Naive thymus-derived CD4-positive, alpha-beta T cell (primary cell): ENCODE results near the gene SPEG. TPM values are rescaled to one million over a fixed set of nuclear protein-coding genes. Genes with fewer than 3 reads are reported as not detected.
A peak's percentile ranks its signal among the peaks of the same experiment; 100 is the strongest.

Experiments
- ATAC-seq: fragments of 150-1000 bp; cut with Tn5 transposase; 2 replicates; pipeline ENCODE4 v1.10.0; 2021; ENCODE audit warnings: mild to moderate bottlenecking, moderate library complexity
- CTCF ChIA-PET: fragments of 350-600 bp; sonication (Branson Sonifier 250); formaldehyde crosslinking; loops from one replicate; lab custom pipeline; 2021; ENCODE audit warnings: antibody characterized with exemption; lab: Charles Lee
- POLR2A ChIA-PET: fragments of 350-600 bp; sonication (Branson Sonifier 250); formaldehyde crosslinking; loops from one replicate; lab custom pipeline; 2021; ENCODE audit warnings: antibody characterized with exemption, inconsistent platforms; lab: Charles Lee
- DNase-seq, 9 donors: peaks; one replicate each; pipeline versions ENCODE4 v3.0.0 to v3.0.0-alpha.2; 2020 to 2022; ENCODE audit warnings: mixed read lengths in 1 of 9
- H3K27ac ChIP-seq: one replicate; pipeline ENCODE4 v1.7.0; 2013; ENCODE audit warnings: mild to moderate bottlenecking, low read depth, low read length, moderate library complexity
- H3K27me3 ChIP-seq, 2 donors: one replicate each; pipeline ENCODE4 v1.7.0; 2013; ENCODE audit warnings: low read length in 2 of 2, mild to moderate bottlenecking in 2 of 2, moderate library complexity in 2 of 2; ENCODE audit not compliant: control insufficient read depth in 2 of 2, insufficient read depth in 2 of 2
- H3K36me3 ChIP-seq, 3 experiments: 1 replicate in 2 of 3; 2 replicates in 1 of 3; pipeline ENCODE4 v1.7.0; 2013; ENCODE audit warnings: low read length in 3 of 3, mild to moderate bottlenecking in 3 of 3, moderate library complexity in 1 of 3; ENCODE audit not compliant: insufficient read depth in 3 of 3, control insufficient read depth in 2 of 3
- H3K4me1 ChIP-seq, 2 donors: one replicate each; pipeline ENCODE4 v1.7.0; 2013; ENCODE audit warnings: low read length in 2 of 2, mild to moderate bottlenecking in 2 of 2, moderate library complexity in 1 of 2; ENCODE audit not compliant: control insufficient read depth in 2 of 2, insufficient read depth in 2 of 2
- H3K4me3 ChIP-seq: 2 replicates; pipeline ENCODE4 v1.7.0; 2013; ENCODE audit warnings: mild to moderate bottlenecking, low read length
- H3K9me3 ChIP-seq, 3 experiments: 1 replicate in 2 of 3; 2 replicates in 1 of 3; pipeline ENCODE4 v1.7.0; 2013; ENCODE audit warnings: low read length in 3 of 3; ENCODE audit not compliant: control insufficient read depth in 2 of 3
- H3K27ac Mint-ChIP-seq, 9 donors: one replicate each; pipeline ENCODE4 v1.8.0; 2020 to 2022; ENCODE audit warnings: mixed read lengths in 9 of 9, mild to moderate bottlenecking in 8 of 9, moderate library complexity in 5 of 9, inconsistent platforms in 2 of 9
- H3K27me3 Mint-ChIP-seq, 5 donors: one replicate each; pipeline ENCODE4 v1.8.0; 2021 to 2022; ENCODE audit warnings: mixed read lengths in 5 of 5, mild to moderate bottlenecking in 1 of 5
- H3K36me3 Mint-ChIP-seq, 5 donors: one replicate each; pipeline ENCODE4 v1.8.0; 2020 to 2022; ENCODE audit warnings: mixed read lengths in 5 of 5, mild to moderate bottlenecking in 3 of 5, inconsistent platforms in 1 of 5
- H3K4me1 Mint-ChIP-seq, 7 donors: one replicate each; pipeline ENCODE4 v1.8.0; 2020 to 2022; ENCODE audit warnings: mixed read lengths in 7 of 7, mild to moderate bottlenecking in 3 of 7, inconsistent platforms in 1 of 7
- H3K4me3 Mint-ChIP-seq, 10 donors: one replicate each; pipeline ENCODE4 v1.8.0; 2020 to 2022; ENCODE audit warnings: mild to moderate bottlenecking in 10 of 10, mixed read lengths in 10 of 10, moderate library complexity in 6 of 10, inconsistent platforms in 2 of 10
- H3K9me3 Mint-ChIP-seq, 11 donors: one replicate each; pipeline ENCODE4 v1.8.0; 2020 to 2022; ENCODE audit warnings: mixed read lengths in 11 of 11, mild to moderate bottlenecking in 4 of 11, inconsistent platforms in 1 of 11, moderate library complexity in 1 of 11
- intact Hi-C, 2 donors: fragments of 100-400 bp; cut with micrococcal nuclease; formaldehyde crosslinking; loops; one replicate each; pipeline ENCODE4 v1.15.1; 2023
- polyA plus RNA-seq, 2 donors: library from polyadenylated mRNA; unstranded; fragments of 300-500 nt; fragmentation: Illumina TruSeq; gene quantifications; one replicate each; pipeline ENCODE4 v1.2.3, GENCODE V29; 2021
- total RNA-seq, 6 experiments: library from RNA in 5 of 6; stranded (reverse) in 5 of 6; gene quantifications; 1 replicate in 5 of 6; 2 replicates in 1 of 6; pipeline ENCODE4 v1.2.3 and lab custom pipeline; 2021 to 2026

The SPEG gene
- total and polyA plus RNA-seq, 7 experiments from 2014 or later, result 0.26 to 23.2 (median 11.8) TPM

GRCh38 chr2:219396863-219397457 is 37.7 kb upstream of the SPEG start:
- H3K27ac ChIP-seq, result peak overlapping the region; percentile 49
- ChIA-PET POLR2A (interaction anchor here (3.3 kb wide), 1 partner anchor 9 kb away, joined by 14 read pairs; the partner anchor contains the start of gene DNPEP), CTCF (interaction anchor here (1.1 to 1.2 kb wide), 2 partner anchors 133 to 144 kb away, joined by 3 read pairs; no protein-coding TSS in a partner anchor)
- intact Hi-C loops, result loop anchor here in 1 of 2 donors (1.0 kb wide), 1 partner anchor 9 kb away; no protein-coding TSS in a partner anchor
- H3K4me3 ChIP-seq, result no peak overlapping the region
- ATAC-seq (peak; percentile 69), DNase-seq (peak in 5 of 9 donors; percentile 27 to 50 (median 47))
- H3K27ac Mint-ChIP-seq, result peak overlapping the region in 8 of 9 donors; percentile 74 to 93 (median 81)
- peaks cover 4 to 22% (median 11%) of the 10 kb centered on the region in 7 donors for H3K4me1 Mint-ChIP-seq
- H3K4me1 ChIP-seq, result peaks cover 3 to 12% of the 10 kb centered on the region in 2 donors
- peaks cover 0 to 6% (median 2%) of the 10 kb centered on the region in 5 donors for H3K36me3 Mint-ChIP-seq
- no peaks in the 10 kb centered on the region for H3K9me3 ChIP-seq
- H3K36me3 ChIP-seq, result no peaks in the 10 kb centered on the region
- peaks cover 0 to 20% (median 0%) of the 10 kb centered on the region in 5 donors for H3K27me3 Mint-ChIP-seq
- peak overlapping the region in 9 of 10 donors; percentile 4 to 76 (median 48) for H3K4me3 Mint-ChIP-seq
- no peaks in the 10 kb centered on the region for H3K9me3 Mint-ChIP-seq
- no peaks in the 10 kb centered on the region for H3K27me3 ChIP-seq

- intact Hi-C loops, result no loop called here
- ChIA-PET CTCF (no interaction called here), POLR2A (interaction anchor here (3.3 kb wide), 1 partner anchor 10 kb away, joined by 14 read pairs; the partner anchor contains the start of gene DNPEP)
- ATAC-seq, result no peak
- H3K27ac ChIP-seq, result no peak overlapping the region
- H3K4me1 ChIP-seq, result peaks cover 3 to 16% of the 10 kb centered on the region in 2 donors
- Mint-ChIP-seq H3K4me1 (peaks cover 4 to 29% (median 15%) of the 10 kb centered on the region in 7 donors), H3K27ac (no peak overlapping the region), H3K36me3 (peaks cover 0 to 4% (median 0%) of the 10 kb centered on the region in 5 donors), H3K4me3 (no peak overlapping the region), H3K9me3 (no peaks in the 10 kb centered on the region), H3K27me3 (peaks cover 0 to 20% (median 2%) of the 10 kb centered on the region in 5 donors)
- H3K9me3 ChIP-seq, result no peaks in the 10 kb centered on the region
- no peak for DNase-seq
- H3K27me3 ChIP-seq, result no peaks in the 10 kb centered on the region
- H3K4me3 ChIP-seq, result no peak overlapping the region
- H3K36me3 ChIP-seq, result no peaks in the 10 kb centered on the region
Measured at GRCh38 chr2:219398721-219399363, 35.8 kb upstream of the SPEG start.

- ChIA-PET CTCF (interaction anchor here (6.2 kb wide), 1 partner anchor 130 kb away, joined by 67 read pairs; no protein-coding TSS in a partner anchor), POLR2A (no interaction called here)
- H3K4me1 ChIP-seq, result peaks cover 3 to 16% of the 10 kb centered on the region in 2 donors
- DNase-seq, result no peak
- H3K9me3 Mint-ChIP-seq, result no peaks in the 10 kb centered on the region
- H3K27ac ChIP-seq, result no peak overlapping the region
- no peaks in the 10 kb centered on the region for H3K36me3 ChIP-seq
- intact Hi-C loops, result loop anchor here in 1 of 2 donors (5.0 kb wide), 1 partner anchor 42 kb away; no protein-coding TSS in a partner anchor
- H3K4me3 ChIP-seq, result no peak overlapping the region
- H3K9me3 ChIP-seq, result no peaks in the 10 kb centered on the region
- H3K27ac Mint-ChIP-seq, result peak overlapping the region in 2 of 9 donors; percentile 22 to 59
- peaks cover 4 to 29% (median 15%) of the 10 kb centered on the region in 7 donors for H3K4me1 Mint-ChIP-seq
- no peak overlapping the region for H3K4me3 Mint-ChIP-seq
- no peak for ATAC-seq
- peaks cover 0 to 16% (median 7%) of the 10 kb centered on the region in 5 donors for H3K27me3 Mint-ChIP-seq
- no peaks in the 10 kb centered on the region for H3K27me3 ChIP-seq
- no peaks in the 10 kb centered on the region for H3K36me3 Mint-ChIP-seq
Measured at GRCh38 chr2:219399716-219400478, 34.7 kb upstream of the SPEG start.

GRCh38 chr2:219400562-219400961 is 34.1 kb upstream of the SPEG start:
- DNase-seq (no peak), ATAC-seq (no peak)
- H3K4me3 Mint-ChIP-seq, result no peak overlapping the region
- POLR2A ChIA-PET, result no interaction called here
- no peaks in the 10 kb centered on the region for H3K9me3 Mint-ChIP-seq
- Histone ChIP-seq H3K4me1 (peaks cover 3 to 16% of the 10 kb centered on the region in 2 donors), H3K4me3 (no peak overlapping the region), H3K36me3 (no peaks in the 10 kb centered on the region), H3K27me3 (no peaks in the 10 kb centered on the region), H3K27ac (no peak overlapping the region), H3K9me3 (no peaks in the 10 kb centered on the region)
- peak overlapping the region in 1 of 9 donors; percentile 59 for H3K27ac Mint-ChIP-seq
- H3K4me1 Mint-ChIP-seq, result peaks cover 4 to 29% (median 15%) of the 10 kb centered on the region in 7 donors
- peaks cover 0 to 16% (median 7%) of the 10 kb centered on the region in 5 donors for H3K27me3 Mint-ChIP-seq
- no peaks in the 10 kb centered on the region for H3K36me3 Mint-ChIP-seq
- intact Hi-C loops, result loop anchor here in 1 of 2 donors (5.0 kb wide), 1 partner anchor 42 kb away; no protein-coding TSS in a partner anchor
- CTCF ChIA-PET, result interaction anchor here (6.2 kb wide), 1 partner anchor 129 kb away, joined by 67 read pairs; no protein-coding TSS in a partner anchor

GRCh38 chr2:219401606-219402005 is 33.0 kb upstream of the SPEG start:
- H3K4me3 ChIP-seq, result no peak overlapping the region
- Mint-ChIP-seq H3K4me3 (no peak overlapping the region), H3K36me3 (no peaks in the 10 kb centered on the region), H3K27me3 (peaks cover 0 to 13% (median 7%) of the 10 kb centered on the region in 5 donors), H3K9me3 (no peaks in the 10 kb centered on the region), H3K27ac (no peak overlapping the region), H3K4me1 (peaks cover 4 to 22% (median 15%) of the 10 kb centered on the region in 7 donors)
- peaks cover 3 to 13% of the 10 kb centered on the region in 2 donors for H3K4me1 ChIP-seq
- H3K36me3 ChIP-seq, result no peaks in the 10 kb centered on the region
- H3K27me3 ChIP-seq, result no peaks in the 10 kb centered on the region
- ATAC-seq, result no peak
- ChIA-PET CTCF (interaction anchor here (2.7 to 6.2 kb wide), 3 partner anchors 13 to 139 kb away, joined by 11 to 67 read pairs (median 12); no protein-coding TSS in a partner anchor), POLR2A (interaction anchor here (2.0 kb wide), 1 partner anchor 128 kb away, joined by 5 read pairs; no protein-coding TSS in a partner anchor)
- no peaks in the 10 kb centered on the region for H3K9me3 ChIP-seq
- DNase-seq, result no peak
- H3K27ac ChIP-seq, result no peak overlapping the region
- intact Hi-C loops, result loop anchor here in 1 of 2 donors (5.0 kb wide), 1 partner anchor 41 kb away; no protein-coding TSS in a partner anchor
